Transverse colon (tissue), 4 donors: ENCODE measurements around the gene SHISA5. TPM values are rescaled to one million over a fixed set of nuclear protein-coding genes. Genes with fewer than 3 reads are reported as not detected.
"Not testable (repeated sequence)": the region's sequence is repeated elsewhere in the genome, so short reads cannot be mapped to it uniquely, and the experiment has no call there.

ENCODE experiments used
- DNase-seq: peaks from one replicate; pipeline ENCODE4 v3.0.0-alpha.2; 2019
- H3K27ac ChIP-seq, 4 donors: fragments of 200-600 bp; sonication (generic); 2 replicates each; pipeline ENCODE4 v1.5.1; 2016 to 2018; ENCODE audit warnings: inconsistent platforms in 4 of 4
- H3K27me3 ChIP-seq: fragments of 200-600 bp; sonication (generic); 2 replicates; pipeline ENCODE4 v1.5.1; 2017; ENCODE audit warnings: inconsistent platforms
- H3K36me3 ChIP-seq, 4 donors: fragments of 200-600 bp; sonication (generic); 2 replicates each; pipeline ENCODE4 v1.5.1; 2017 to 2019; ENCODE audit warnings: inconsistent platforms in 4 of 4
- H3K4me1 ChIP-seq, 4 donors: fragments of 200-600 bp; sonication (generic); 2 replicates each; pipeline ENCODE4 v1.5.1; 2017 to 2020; ENCODE audit warnings: inconsistent platforms in 4 of 4
- H3K4me3 ChIP-seq, 4 donors: fragments of 200-600 bp; sonication (generic); 1 replicate in 1 of 4; 2 replicates in 3 of 4; pipeline versions ENCODE4 v1.5.1 to v1.6.1; 2017 to 2019; ENCODE audit warnings: inconsistent platforms in 4 of 4
- H3K9me3 ChIP-seq, 2 donors: fragments of 200-600 bp; sonication (generic); 2 replicates each; pipeline ENCODE4 v1.5.1; 2017 to 2019; ENCODE audit warnings: inconsistent platforms in 2 of 2
- EP300 ChIP-seq: sonication (generic); formaldehyde crosslinking; IDR thresholded peaks from one replicate; pipeline ENCODE4 v1.6.1; 2017; ENCODE audit warnings: antibody characterized with exemption, low read depth
- POLR2A ChIP-seq: fragments of 450-650 bp; IDR thresholded peaks from one replicate; pipeline ENCODE4 v1.6.1; 2016; ENCODE audit warnings: antibody characterized with exemption, mild to moderate bottlenecking, moderate library complexity
- POLR2AphosphoS5 ChIP-seq, 3 donors: sonication (generic); formaldehyde crosslinking; IDR thresholded peaks; one replicate each; pipeline ENCODE4 v1.6.1; 2016; ENCODE audit warnings: antibody characterized with exemption in 3 of 3
- WGBS, 2 donors: methylation state at CpG; one replicate each; pipeline ENCODE4 v1.1.5; 2018; ENCODE audit warnings: low coverage in 1 of 2; 5-methylcytosine and 5-hydroxymethylcytosine counted together
- in situ Hi-C, 4 donors: fragments of 200-750 bp; cut with MboI; loops; one replicate each; pipeline versions ENCODE4 v1.15.0 to v1.15.1; 2017; ENCODE audit warnings: low sequenced_read_pairs in 3 of 4, low pct_ligation_motif_present in 1 of 4, low pct_unique_long_range_greater_than_20kb in 1 of 4
- intact Hi-C: fragments of 100-400 bp; cut with DNase I; formaldehyde crosslinking; loops from one replicate; pipeline ENCODE4 v1.15.1; 2023; ENCODE audit warnings: low total_unique reads
- total RNA-seq, 4 donors: library from RNA; depleted of rRNA; stranded (reverse); fragments of >200 nt; gene quantifications; one replicate each; pipeline ENCODE4 v1.1.0, GENCODE V29; 2016
- TF ChIP-seq, protein P1 (sequence below), 5 experiments: fragments of 200-600 bp in 3 of 5; fragments of 450-650 bp in 2 of 5; sonication (generic) in 3 of 5; IDR thresholded peaks; 1 replicate in 2 of 5; 2 replicates in 3 of 5; pipeline ENCODE4 v1.5.1; 2016 to 2017; ENCODE audit warnings: antibody characterized with exemption in 5 of 5, inconsistent platforms in 3 of 5, mild to moderate bottlenecking in 2 of 5, moderate library complexity in 1 of 5

Gene SHISA5
- total RNA-seq, 4 donors from 2014 or later: 72.9 to 89.4 (median 80.8) TPM

DNA sequence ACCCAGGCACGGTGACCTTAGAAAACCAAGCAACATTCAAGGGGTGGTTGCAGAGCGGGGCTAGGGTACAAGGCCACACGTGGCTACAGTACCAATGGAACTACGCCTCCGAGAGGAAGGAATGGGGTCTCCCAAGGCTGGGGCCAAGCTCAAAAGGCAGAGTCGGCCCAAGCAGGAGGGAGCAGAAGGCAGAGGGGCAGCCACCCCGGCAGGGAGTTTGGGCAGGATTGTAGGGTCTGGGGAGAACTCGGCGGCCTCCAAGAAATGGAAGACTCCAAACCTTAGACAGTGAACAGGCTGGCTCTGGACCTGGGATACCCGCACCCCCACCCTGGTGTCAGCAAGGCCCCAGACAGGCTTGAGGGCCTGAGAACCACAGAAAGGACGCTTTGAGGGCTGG lies 28.8 kb downstream of the SHISA5 start:
- Histone ChIP-seq H3K4me3 (no peak overlapping the region), H3K36me3 (no peaks in the 10 kb centered on the region), H3K27me3 (no peaks in the 10 kb centered on the region), H3K4me1 (peaks cover 24 to 31% (median 28%) of the 10 kb centered on the region in 4 donors), H3K9me3 (no peaks in the 10 kb centered on the region), H3K27ac (no peak overlapping the region)
- intact Hi-C loops (no loop called here), in situ Hi-C loops (no loop called here)
- DNase-seq: no peak
- 91 to 92% methylated on average over 7 to 11 of the region's 11 CpGs for WGBS, 2 donors
- TF ChIP-seq EP300 (no peak), POLR2A (no peak), POLR2AphosphoS5 (IDR thresholded peaks at IDR 0.05) (no peak)
- TF ChIP-seq, protein P1, sequence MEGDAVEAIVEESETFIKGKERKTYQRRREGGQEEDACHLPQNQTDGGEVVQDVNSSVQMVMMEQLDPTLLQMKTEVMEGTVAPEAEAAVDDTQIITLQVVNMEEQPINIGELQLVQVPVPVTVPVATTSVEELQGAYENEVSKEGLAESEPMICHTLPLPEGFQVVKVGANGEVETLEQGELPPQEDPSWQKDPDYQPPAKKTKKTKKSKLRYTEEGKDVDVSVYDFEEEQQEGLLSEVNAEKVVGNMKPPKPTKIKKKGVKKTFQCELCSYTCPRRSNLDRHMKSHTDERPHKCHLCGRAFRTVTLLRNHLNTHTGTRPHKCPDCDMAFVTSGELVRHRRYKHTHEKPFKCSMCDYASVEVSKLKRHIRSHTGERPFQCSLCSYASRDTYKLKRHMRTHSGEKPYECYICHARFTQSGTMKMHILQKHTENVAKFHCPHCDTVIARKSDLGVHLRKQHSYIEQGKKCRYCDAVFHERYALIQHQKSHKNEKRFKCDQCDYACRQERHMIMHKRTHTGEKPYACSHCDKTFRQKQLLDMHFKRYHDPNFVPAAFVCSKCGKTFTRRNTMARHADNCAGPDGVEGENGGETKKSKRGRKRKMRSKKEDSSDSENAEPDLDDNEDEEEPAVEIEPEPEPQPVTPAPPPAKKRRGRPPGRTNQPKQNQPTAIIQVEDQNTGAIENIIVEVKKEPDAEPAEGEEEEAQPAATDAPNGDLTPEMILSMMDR (IDR thresholded peaks at IDR 0.05): no peak

DNA sequence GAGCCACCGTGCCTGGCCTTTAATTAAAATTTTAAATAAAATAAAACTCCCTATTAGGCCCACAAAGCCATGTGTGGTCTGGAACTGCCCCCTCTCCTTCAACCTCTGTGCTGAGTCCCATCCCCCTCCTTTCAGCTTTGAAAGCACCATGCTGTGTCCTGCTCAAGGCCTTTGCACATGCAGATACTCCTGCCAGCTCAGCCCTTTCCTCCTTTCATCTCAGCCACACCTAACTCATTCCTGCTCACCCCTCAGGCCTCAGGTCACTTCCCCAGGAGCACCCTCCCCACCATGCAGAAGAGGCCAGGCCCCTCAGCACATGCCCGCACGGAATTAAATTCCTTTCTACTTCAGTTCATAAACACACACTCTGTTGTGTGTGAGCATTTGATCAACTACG lies 29.4 kb downstream of the SHISA5 start:
- no peak overlapping the region for H3K27ac ChIP-seq
- in situ Hi-C loops: no loop called here
- 76 to 79% methylated on average over 2 to 4 of the region's 4 CpGs for WGBS, 2 donors
- peaks cover 30 to 36% (median 32%) of the 10 kb centered on the region in 4 donors for H3K4me1 ChIP-seq
- DNase-seq: no peak
- no peaks in the 10 kb centered on the region for H3K27me3 ChIP-seq
- H3K9me3 ChIP-seq: no peaks in the 10 kb centered on the region
- no peaks in the 10 kb centered on the region for H3K36me3 ChIP-seq
- TF ChIP-seq POLR2A (no peak), POLR2AphosphoS5 (IDR thresholded peaks at IDR 0.05) (no peak), EP300 (no peak)
- TF ChIP-seq, protein P1 (IDR thresholded peaks at IDR 0.05): no peak
- H3K4me3 ChIP-seq: no peak overlapping the region
- intact Hi-C loops: no loop called here

DNA sequence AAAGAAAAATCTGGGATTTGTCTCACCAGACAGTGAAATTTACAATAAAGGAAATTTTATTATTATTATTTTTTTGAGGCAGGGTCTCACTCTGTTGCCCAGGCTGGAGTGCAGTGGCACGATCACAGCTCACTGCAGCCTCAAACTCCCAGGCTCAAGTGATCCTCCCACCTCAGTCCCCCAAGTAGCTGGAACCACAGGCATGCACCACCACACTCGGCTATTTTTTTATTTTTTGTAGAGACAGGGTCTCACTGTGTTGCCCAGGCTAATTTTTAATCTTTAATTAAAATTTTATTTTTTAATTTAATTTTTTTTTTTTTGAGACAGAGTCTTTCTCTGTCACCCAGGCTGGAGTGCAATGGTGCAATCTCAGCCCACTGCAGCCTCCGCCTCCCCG lies 29.9 kb downstream of the SHISA5 start:
- H3K36me3 ChIP-seq, H3K27me3 ChIP-seq, intact Hi-C loops, in situ Hi-C loops, H3K9me3 ChIP-seq, H3K4me3 ChIP-seq, DNase-seq: not testable (repeated sequence)
- WGBS, 2 donors: 94 to 96% methylated on average over 4 of the region's 4 CpGs
- peaks cover 31 to 42% (median 36%) of the 10 kb centered on the region in 4 donors for H3K4me1 ChIP-seq
- H3K27ac ChIP-seq: peak overlapping the region; percentile 94 to 97 (median 95)

DNA sequence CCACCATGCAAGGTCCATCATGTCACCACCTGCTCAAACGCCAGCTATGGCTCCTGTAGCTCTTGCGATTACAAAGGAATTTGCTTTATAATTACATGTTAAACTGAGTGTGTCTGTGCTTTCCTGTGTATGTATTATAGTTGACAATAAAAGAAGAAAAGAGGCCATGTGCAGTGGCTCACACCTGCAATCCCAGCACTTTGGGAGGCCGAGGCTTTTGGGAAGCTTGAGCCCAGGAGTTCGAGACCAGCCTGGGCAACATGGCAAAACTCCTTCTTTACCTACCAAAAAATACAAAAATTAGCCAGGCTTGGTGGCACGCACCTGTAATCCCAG lies 30.4 kb downstream of the SHISA5 start:
- Histone ChIP-seq H3K9me3 (no peaks in the 10 kb centered on the region), H3K27ac (peak overlapping the region; percentile 94 to 97 (median 95)), H3K4me3 (peak overlapping the region in 2 of 4 donors; percentile 50 to 81), H3K27me3 (no peaks in the 10 kb centered on the region), H3K4me1 (peaks cover 35 to 47% (median 39%) of the 10 kb centered on the region in 4 donors), H3K36me3 (no peaks in the 10 kb centered on the region)
- WGBS, 2 donors: 69 to 73% methylated on average over 3 to 5 of the region's 5 CpGs
- in situ Hi-C loops (no loop called here), intact Hi-C loops (no loop called here)
- no peak for DNase-seq
- TF ChIP-seq EP300 (no peak), POLR2AphosphoS5 (IDR thresholded peaks at IDR 0.05) (no peak), POLR2A (no peak)
- TF ChIP-seq, protein P1 (IDR thresholded peaks at IDR 0.05): no peak

- H3K4me3 ChIP-seq: peak overlapping the region; percentile 29 to 81 (median 62)
- H3K9me3 ChIP-seq: no peaks in the 10 kb centered on the region
- peaks cover 40 to 52% (median 44%) of the 10 kb centered on the region in 4 donors for H3K4me1 ChIP-seq
- WGBS, 2 donors: 0 to 7% methylated on average over 1 to 14 of the region's 17 CpGs
- peak overlapping the region; percentile 94 to 97 (median 95) for H3K27ac ChIP-seq
- H3K27me3 ChIP-seq: no peaks in the 10 kb centered on the region
- in situ Hi-C loops (no loop called here), intact Hi-C loops (no loop called here)
- DNase-seq: peak; percentile 96
- no peaks in the 10 kb centered on the region for H3K36me3 ChIP-seq
- TF ChIP-seq EP300: no peak
- TF ChIP-seq POLR2AphosphoS5 (IDR thresholded peaks at IDR 0.05): peak; percentile 76 to 89 (median 88)
- TF ChIP-seq, protein P1 (IDR thresholded peaks at IDR 0.05): peak; percentile 26 to 63 (median 38)
- peak; percentile 75 for TF ChIP-seq POLR2A
Observed at GRCh38 chr3:48472923-48473616, 30.9 kb downstream of the SHISA5 start.
